GM12801 (cell line): ENCODE measurements around the gene ABLIM2.

Source experiments
- CTCF ChIP-seq: IDR thresholded peaks from one replicate; pipeline ENCODE4 v1.5.1; 2011; ENCODE audit warnings: control low read depth; ENCODE audit not compliant: insufficient read length; ENCODE audit errors: extremely low read depth

The ABLIM2 gene

GRCh38 chr4:7939377-7940108 lies 219.1 kb downstream of the ABLIM2 start, which contains the start of gene AFAP1:
TSS of gene AFAP1 (minus strand) at chr4:7939861. CDS start at chr4:7872078, 67,783 bp downstream.
- no peak for TF ChIP-seq CTCF

- TF ChIP-seq CTCF: no peak
Observed at GRCh38 chr4:7938609-7939376, 219.8 kb downstream of the ABLIM2 start.

GRCh38 chr4:7938266-7938608 lies 220.4 kb downstream of the ABLIM2 start:
- TF ChIP-seq CTCF: no peak

- no peak for TF ChIP-seq CTCF
Observed at GRCh38 chr4:7937006-7937405, 221.6 kb downstream of the ABLIM2 start.

GRCh38 chr4:7933651-7934510 lies 224.7 kb downstream of the ABLIM2 start:
- TF ChIP-seq CTCF: no peak

GRCh38 chr4:7932287-7932686 lies 226.3 kb downstream of the ABLIM2 start:
- TF ChIP-seq CTCF: no peak
